PFSK-1 (cell line): ENCODE measurements around the gene ZNF646.

Experiments
- FOXP2 ChIP-seq: optimal IDR thresholded peaks from 2 replicates; pipeline ENCODE3; 2011; ENCODE audit warnings: borderline replicate concordance, control low read depth, inconsistent platforms; ENCODE audit not compliant: insufficient read depth; ENCODE audit errors: extremely low read length, extremely low read depth
- POLR2AphosphoS5 ChIP-seq: IDR thresholded peaks from 2 replicates; pipeline ENCODE4 v1.6.1; 2012; ENCODE audit warnings: low read depth, mild to moderate bottlenecking, control low read depth, low read length, moderate library complexity
- SIN3A ChIP-seq: IDR thresholded peaks from 2 replicates; pipeline ENCODE4 v1.6.1; 2012; ENCODE audit warnings: mild to moderate bottlenecking, low read length, moderate library complexity, borderline replicate concordance; ENCODE audit not compliant: insufficient read depth
- TAF1 ChIP-seq: IDR thresholded peaks from 2 replicates; pipeline ENCODE4 v1.6.1; 2012; ENCODE audit warnings: low read length, control low read depth, borderline replicate concordance; ENCODE audit not compliant: insufficient read depth
- TF ChIP-seq, protein P1 (sequence below), 2 experiments: IDR thresholded peaks; 2 replicates each; pipeline versions ENCODE4 v1.6.1 to v1.8.0; 2011 to 2012; ENCODE audit warnings: low read depth in 2 of 2, low read length in 2 of 2, control low read depth in 1 of 2, inconsistent platforms in 1 of 2, mild to moderate bottlenecking in 1 of 2, moderate library complexity in 1 of 2; ENCODE audit not compliant: insufficient read depth in 1 of 2

Gene ZNF646

DNA sequence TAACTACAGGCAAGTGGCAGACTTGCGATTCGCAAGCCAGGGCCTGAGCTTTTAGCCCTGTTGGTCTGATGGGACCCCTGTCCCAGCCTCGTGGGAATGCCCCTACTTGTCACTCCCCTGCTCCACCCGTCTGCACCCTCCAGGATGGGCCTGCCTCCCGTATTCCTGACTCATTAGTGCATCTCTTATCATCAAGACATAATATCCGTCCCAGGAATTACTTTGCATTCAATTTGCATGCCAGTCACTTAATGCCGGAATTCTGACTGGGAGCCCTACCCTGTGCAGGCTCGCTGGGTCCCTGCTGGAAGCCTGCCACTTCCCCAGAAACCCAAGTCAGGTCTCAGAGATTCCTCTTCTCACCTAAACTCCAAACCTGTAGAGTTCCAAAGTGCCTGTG, 11.2 kb downstream of the ZNF646 start:
- TF ChIP-seq FOXP2 (no peak), POLR2AphosphoS5 (no peak), TAF1 (no peak), SIN3A (no peak)
- TF ChIP-seq, protein P1, sequence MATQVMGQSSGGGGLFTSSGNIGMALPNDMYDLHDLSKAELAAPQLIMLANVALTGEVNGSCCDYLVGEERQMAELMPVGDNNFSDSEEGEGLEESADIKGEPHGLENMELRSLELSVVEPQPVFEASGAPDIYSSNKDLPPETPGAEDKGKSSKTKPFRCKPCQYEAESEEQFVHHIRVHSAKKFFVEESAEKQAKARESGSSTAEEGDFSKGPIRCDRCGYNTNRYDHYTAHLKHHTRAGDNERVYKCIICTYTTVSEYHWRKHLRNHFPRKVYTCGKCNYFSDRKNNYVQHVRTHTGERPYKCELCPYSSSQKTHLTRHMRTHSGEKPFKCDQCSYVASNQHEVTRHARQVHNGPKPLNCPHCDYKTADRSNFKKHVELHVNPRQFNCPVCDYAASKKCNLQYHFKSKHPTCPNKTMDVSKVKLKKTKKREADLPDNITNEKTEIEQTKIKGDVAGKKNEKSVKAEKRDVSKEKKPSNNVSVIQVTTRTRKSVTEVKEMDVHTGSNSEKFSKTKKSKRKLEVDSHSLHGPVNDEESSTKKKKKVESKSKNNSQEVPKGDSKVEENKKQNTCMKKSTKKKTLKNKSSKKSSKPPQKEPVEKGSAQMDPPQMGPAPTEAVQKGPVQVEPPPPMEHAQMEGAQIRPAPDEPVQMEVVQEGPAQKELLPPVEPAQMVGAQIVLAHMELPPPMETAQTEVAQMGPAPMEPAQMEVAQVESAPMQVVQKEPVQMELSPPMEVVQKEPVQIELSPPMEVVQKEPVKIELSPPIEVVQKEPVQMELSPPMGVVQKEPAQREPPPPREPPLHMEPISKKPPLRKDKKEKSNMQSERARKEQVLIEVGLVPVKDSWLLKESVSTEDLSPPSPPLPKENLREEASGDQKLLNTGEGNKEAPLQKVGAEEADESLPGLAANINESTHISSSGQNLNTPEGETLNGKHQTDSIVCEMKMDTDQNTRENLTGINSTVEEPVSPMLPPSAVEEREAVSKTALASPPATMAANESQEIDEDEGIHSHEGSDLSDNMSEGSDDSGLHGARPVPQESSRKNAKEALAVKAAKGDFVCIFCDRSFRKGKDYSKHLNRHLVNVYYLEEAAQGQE (IDR thresholded peaks at IDR 0.05; ENCODE audit: insufficient read depth in 1 of 2, low read depth in 2 of 2, low read length in 2 of 2): no peak

DNA sequence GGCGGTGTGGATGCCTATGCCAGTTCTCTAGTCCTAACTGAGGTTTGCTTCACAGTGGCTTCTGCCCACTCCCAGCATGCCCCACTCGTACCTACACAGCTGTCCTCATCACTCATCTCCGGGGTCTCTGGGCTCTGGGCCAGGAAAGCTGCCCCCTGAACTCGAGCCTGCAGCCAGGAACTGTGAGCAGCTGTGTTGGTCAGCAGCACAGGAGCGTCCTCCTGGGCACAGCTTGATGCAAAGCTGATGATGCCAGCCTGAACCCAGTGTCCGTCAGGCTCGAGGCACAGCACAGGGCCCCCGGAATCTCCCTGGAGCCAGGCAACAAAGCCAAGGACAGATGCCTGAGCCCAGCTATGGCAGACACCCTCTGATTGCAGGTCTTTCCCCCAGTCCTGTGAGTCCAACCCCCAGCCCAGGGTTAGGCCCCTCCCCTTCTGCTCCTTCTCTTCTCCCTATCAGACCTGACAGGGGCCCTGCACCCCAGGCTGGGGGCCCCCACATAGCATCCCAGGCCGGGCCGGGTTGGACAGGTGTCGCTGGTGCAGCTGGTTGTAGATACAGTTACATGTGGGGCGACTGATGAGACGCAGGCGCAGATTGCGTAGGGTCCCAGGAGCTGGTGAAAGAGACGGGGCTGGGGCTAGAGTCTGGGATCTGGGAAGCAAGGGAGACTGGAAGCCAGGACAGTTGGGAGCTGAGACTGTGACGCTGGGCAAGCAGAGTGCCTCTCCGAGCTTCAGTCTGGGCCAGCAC, 11.8 kb downstream of the ZNF646 start:
- no peak for TF ChIP-seq SIN3A
- TF ChIP-seq TAF1: no peak
- no peak for TF ChIP-seq FOXP2
- TF ChIP-seq, protein P1 (IDR thresholded peaks at IDR 0.05; ENCODE audit: insufficient read depth in 1 of 2, low read depth in 2 of 2, low read length in 2 of 2): no peak
- TF ChIP-seq POLR2AphosphoS5: no peak

DNA sequence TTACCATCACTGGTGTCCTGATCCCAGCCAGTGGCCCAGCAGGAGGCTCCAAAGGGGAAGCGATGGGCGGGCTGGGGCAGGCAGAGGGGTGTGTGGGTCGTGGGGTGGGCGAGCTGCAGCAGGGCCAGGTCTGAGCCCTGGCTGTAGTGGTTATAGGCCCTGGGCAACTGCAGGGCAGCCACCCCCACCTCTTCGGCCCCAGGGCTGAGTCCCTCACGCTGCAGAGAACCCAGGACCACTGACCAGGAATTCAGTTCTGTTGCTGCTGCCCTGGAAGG, 12.3 kb downstream of the ZNF646 start:
- TF ChIP-seq, protein P1 (IDR thresholded peaks at IDR 0.05; ENCODE audit: insufficient read depth in 1 of 2, low read depth in 2 of 2, low read length in 2 of 2): no peak
- TF ChIP-seq TAF1 (no peak), FOXP2 (no peak), POLR2AphosphoS5 (no peak), SIN3A (no peak)

DNA sequence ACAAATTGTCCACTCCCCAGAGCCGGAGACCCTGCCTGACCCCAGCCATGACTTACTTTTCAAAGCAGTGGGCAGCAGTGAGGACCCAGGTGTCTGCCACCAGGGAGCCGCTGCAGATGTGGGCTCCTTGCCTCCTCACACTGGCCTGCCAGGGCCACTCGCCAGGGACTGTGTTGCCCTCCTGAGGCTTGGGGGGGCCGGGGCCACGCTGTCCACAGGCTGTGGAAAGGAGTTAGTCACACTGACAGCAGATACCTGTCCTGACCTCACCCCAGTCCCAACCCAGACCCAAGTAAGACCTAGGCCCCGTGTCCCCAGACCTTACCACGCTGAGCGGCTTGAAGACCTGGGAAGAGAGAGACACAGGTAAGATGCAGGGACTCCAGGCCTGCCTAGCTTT, 13.3 kb downstream of the ZNF646 start:
- TF ChIP-seq POLR2AphosphoS5 (no peak), TAF1 (no peak), FOXP2 (no peak)
- TF ChIP-seq, protein P1 (IDR thresholded peaks at IDR 0.05; ENCODE audit: insufficient read depth in 1 of 2, low read depth in 2 of 2, low read length in 2 of 2): no peak
